ENCODE measurements around the gene DLGAP1. TPM values are rescaled to one million over a fixed set of nuclear protein-coding genes. Genes with fewer than 3 reads are reported as not detected.
A peak's percentile ranks its signal among the peaks of the same experiment; 100 is the strongest.

Gene DLGAP1
- total and polyA plus RNA-seq, 10 of the 15 experiments (the other 5 are each of a cell fraction or from before 2014, with no cell fraction given): 0.23 to 27.6 (median 1.9) TPM

DNA sequence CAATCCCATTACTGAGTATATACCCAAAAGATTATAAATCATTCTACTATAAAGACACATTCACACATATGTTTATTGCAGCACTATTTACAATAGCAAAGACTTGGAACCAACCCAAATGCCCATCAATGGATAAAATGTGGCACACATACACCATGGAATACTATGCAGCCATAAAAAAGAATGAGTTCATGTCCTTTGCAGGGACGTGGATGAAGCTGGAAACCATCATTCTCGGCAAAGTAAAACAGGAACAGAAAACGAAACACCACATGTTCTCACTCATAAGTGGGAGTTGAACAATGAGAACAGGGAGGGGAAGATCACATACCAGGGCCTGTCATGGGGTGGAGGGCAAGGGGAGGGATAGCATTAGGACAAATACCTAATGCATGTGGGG is 167.8 kb downstream of the DLGAP1 start (continued):
- TF ChIP-seq, protein P1, sequence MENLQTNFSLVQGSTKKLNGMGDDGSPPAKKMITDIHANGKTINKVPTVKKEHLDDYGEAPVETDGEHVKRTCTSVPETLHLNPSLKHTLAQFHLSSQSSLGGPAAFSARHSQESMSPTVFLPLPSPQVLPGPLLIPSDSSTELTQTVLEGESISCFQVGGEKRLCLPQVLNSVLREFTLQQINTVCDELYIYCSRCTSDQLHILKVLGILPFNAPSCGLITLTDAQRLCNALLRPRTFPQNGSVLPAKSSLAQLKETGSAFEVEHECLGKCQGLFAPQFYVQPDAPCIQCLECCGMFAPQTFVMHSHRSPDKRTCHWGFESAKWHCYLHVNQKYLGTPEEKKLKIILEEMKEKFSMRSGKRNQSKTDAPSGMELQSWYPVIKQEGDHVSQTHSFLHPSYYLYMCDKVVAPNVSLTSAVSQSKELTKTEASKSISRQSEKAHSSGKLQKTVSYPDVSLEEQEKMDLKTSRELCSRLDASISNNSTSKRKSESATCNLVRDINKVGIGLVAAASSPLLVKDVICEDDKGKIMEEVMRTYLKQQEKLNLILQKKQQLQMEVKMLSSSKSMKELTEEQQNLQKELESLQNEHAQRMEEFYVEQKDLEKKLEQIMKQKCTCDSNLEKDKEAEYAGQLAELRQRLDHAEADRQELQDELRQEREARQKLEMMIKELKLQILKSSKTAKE (IDR thresholded peaks at IDR 0.05; ENCODE audit: low read depth, poor library complexity, severe bottlenecking): peak; percentile 20
- TF ChIP-seq SPI1 (IDR thresholded peaks at IDR 0.05; ENCODE audit: borderline replicate concordance, insufficient read depth, low read depth, low read length) (peak; percentile 57; the same call in 1 of the 2 replicates), BHLHE40 (IDR thresholded peaks at IDR 0.05; ENCODE audit: borderline replicate concordance in 1 of 2, low read depth in 2 of 2, low read length in 1 of 2) (peak in 1 of 2 experiments; percentile 16; a peak in 1 of 4 replicates)

DNA sequence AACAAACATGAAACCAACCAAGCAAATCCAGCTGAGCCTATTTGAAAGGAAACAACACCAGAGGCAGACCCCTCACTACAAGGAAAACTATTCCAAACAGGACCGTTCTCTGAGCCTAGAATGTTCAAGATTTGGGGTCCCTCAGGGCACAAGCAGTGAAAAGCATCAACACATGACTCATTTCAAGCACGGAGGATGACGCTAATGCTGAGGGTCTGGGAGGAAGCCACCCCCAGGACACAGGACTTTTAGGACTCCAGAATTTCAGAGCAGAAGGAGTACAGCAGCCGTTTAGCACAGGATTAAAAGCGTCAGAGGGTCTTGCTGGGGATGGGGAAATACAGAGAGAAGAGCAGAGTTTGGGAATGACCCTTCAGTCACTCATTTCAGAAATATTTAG is 168.9 kb downstream of the DLGAP1 start:
- no peaks in the 10 kb centered on the region for H4K20me1 ChIP-seq (ENCODE audit: control insufficient read depth, insufficient read depth)
- no peaks in the 10 kb centered on the region for H3K79me2 ChIP-seq (ENCODE audit: control insufficient read depth, insufficient read depth, low read length)
- H3K4me2 ChIP-seq (ENCODE audit: control insufficient read depth, insufficient read depth): no peak overlapping the region
- H3K4me1 ChIP-seq (ENCODE audit: control insufficient read depth, insufficient read depth, low read length): no peaks in the 10 kb centered on the region
- in situ Hi-C loops (cut with MboI) (no loop called here), intact Hi-C loops (cut with micrococcal nuclease; ENCODE audit: unreplicated experiment) (loop anchor here (10.0 kb wide), 1 partner anchor 769 kb away; no protein-coding TSS in a partner anchor)
- CTCF ChIA-PET: interaction anchor here (0.7 to 2.5 kb wide), 7 partner anchors 8 to 180 kb away, joined by 3 to 14 read pairs (median 3); no protein-coding TSS in a partner anchor
- no peaks in the 10 kb centered on the region for H3K27me3 ChIP-seq (replicated peaks in 1 of 2; ENCODE audit: control insufficient read depth in 2 of 2, insufficient read depth in 2 of 2, low read length in 1 of 2)
- H3K9me3 ChIP-seq (replicated peaks; ENCODE audit: control insufficient read depth, insufficient read depth, low read length): no peaks in the 10 kb centered on the region; the same call in 2 of the 3 replicates
- POLR2A ChIA-PET: interaction anchor here (0.7 to 1.8 kb wide), 5 partner anchors 8 to 156 kb away, joined by 3 to 6 read pairs (median 3); no protein-coding TSS in a partner anchor
- no peak overlapping the region for H3K27ac ChIP-seq (ENCODE audit: control insufficient read depth, insufficient read depth)
- no peak overlapping the region for H3K9ac ChIP-seq (ENCODE audit: control insufficient read depth, insufficient read depth, low read length)
- no peak for DNase-seq (ENCODE audit: low read depth, low spot score)
- H3K4me3 ChIP-seq: no peak overlapping the region
- H3K36me3 ChIP-seq (ENCODE audit: control insufficient read depth in 2 of 2, insufficient read depth in 2 of 2, low read length in 1 of 2): 0 out of 4 replicates have a peak, but pooled peaks cover 0 to 1% of the 10 kb centered on the region in 2 experiments
- ATAC-seq: no peak
- no TSS peak for BruUV-seq (replicated peaks)
- WGBS (ENCODE audit: insufficient coverage, insufficient replicate concordance, low lambda C conversion rate, missing lambda C conversion rate): 48% methylated on average over 5 of the region's 5 CpGs
- SMC1A ChIA-PET (ENCODE audit: uncharacterized antibody, unreplicated experiment): interaction anchor here (0.7 to 5.1 kb wide), 15 partner anchors 8 to 179 kb away, joined by 3 to 38 read pairs (median 5); no protein-coding TSS in a partner anchor
- FAIRE-seq: no peak
- RAD21 ChIA-PET (ENCODE audit: unreplicated experiment): interaction anchor here (0.8 to 3.7 kb wide), 9 partner anchors 7 to 163 kb away, joined by 3 to 28 read pairs (median 8); no protein-coding TSS in a partner anchor
- no peak overlapping the region for H2AFZ ChIP-seq (ENCODE audit: control insufficient read depth, low read depth, low read length)
- TF ChIP-seq, protein P2, sequence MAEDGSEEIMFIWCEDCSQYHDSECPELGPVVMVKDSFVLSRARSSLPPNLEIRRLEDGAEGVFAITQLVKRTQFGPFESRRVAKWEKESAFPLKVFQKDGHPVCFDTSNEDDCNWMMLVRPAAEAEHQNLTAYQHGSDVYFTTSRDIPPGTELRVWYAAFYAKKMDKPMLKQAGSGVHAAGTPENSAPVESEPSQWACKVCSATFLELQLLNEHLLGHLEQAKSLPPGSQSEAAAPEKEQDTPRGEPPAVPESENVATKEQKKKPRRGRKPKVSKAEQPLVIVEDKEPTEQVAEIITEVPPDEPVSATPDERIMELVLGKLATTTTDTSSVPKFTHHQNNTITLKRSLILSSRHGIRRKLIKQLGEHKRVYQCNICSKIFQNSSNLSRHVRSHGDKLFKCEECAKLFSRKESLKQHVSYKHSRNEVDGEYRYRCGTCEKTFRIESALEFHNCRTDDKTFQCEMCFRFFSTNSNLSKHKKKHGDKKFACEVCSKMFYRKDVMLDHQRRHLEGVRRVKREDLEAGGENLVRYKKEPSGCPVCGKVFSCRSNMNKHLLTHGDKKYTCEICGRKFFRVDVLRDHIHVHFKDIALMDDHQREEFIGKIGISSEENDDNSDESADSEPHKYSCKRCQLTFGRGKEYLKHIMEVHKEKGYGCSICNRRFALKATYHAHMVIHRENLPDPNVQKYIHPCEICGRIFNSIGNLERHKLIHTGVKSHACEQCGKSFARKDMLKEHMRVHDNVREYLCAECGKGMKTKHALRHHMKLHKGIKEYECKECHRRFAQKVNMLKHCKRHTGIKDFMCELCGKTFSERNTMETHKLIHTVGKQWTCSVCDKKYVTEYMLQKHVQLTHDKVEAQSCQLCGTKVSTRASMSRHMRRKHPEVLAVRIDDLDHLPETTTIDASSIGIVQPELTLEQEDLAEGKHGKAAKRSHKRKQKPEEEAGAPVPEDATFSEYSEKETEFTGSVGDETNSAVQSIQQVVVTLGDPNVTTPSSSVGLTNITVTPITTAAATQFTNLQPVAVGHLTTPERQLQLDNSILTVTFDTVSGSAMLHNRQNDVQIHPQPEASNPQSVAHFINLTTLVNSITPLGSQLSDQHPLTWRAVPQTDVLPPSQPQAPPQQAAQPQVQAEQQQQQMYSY (CRISPR knock-in tag; IDR thresholded peaks at IDR 0.05): no peak
- TF ChIP-seq ZNF207 (IDR thresholded peaks at IDR 0.05; ENCODE audit: borderline replicate concordance) (no peak), ZZZ3 (IDR thresholded peaks at IDR 0.05; ENCODE audit: control insufficient read depth, insufficient read length, low read depth) (no peak), POU2F2 (IDR thresholded peaks at IDR 0.05; ENCODE audit: borderline replicate concordance, low read depth, low read length) (no peak), PAX8 (IDR thresholded peaks at IDR 0.05) (no peak)
- TF ChIP-seq, protein P3, sequence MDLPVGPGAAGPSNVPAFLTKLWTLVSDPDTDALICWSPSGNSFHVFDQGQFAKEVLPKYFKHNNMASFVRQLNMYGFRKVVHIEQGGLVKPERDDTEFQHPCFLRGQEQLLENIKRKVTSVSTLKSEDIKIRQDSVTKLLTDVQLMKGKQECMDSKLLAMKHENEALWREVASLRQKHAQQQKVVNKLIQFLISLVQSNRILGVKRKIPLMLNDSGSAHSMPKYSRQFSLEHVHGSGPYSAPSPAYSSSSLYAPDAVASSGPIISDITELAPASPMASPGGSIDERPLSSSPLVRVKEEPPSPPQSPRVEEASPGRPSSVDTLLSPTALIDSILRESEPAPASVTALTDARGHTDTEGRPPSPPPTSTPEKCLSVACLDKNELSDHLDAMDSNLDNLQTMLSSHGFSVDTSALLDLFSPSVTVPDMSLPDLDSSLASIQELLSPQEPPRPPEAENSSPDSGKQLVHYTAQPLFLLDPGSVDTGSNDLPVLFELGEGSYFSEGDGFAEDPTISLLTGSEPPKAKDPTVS (IDR thresholded peaks at IDR 0.05; ENCODE audit: low read depth, low read length): no peak
- TF ChIP-seq, protein P4, sequence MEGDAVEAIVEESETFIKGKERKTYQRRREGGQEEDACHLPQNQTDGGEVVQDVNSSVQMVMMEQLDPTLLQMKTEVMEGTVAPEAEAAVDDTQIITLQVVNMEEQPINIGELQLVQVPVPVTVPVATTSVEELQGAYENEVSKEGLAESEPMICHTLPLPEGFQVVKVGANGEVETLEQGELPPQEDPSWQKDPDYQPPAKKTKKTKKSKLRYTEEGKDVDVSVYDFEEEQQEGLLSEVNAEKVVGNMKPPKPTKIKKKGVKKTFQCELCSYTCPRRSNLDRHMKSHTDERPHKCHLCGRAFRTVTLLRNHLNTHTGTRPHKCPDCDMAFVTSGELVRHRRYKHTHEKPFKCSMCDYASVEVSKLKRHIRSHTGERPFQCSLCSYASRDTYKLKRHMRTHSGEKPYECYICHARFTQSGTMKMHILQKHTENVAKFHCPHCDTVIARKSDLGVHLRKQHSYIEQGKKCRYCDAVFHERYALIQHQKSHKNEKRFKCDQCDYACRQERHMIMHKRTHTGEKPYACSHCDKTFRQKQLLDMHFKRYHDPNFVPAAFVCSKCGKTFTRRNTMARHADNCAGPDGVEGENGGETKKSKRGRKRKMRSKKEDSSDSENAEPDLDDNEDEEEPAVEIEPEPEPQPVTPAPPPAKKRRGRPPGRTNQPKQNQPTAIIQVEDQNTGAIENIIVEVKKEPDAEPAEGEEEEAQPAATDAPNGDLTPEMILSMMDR (IDR thresholded peaks at IDR 0.05 in 2 of 3, conservative IDR thresholded peaks at IDR 0.05 in 1 of 3; ENCODE audit: control insufficient read depth in 2 of 3, extremely low read depth in 1 of 3, insufficient read depth in 1 of 3, low read depth in 3 of 3, low read length in 3 of 3): no peak
